Small intestine (tissue), 7 donors: Measurements from ENCODE around the gene DIAPH2. TPM values are rescaled to one million over a fixed set of nuclear protein-coding genes. Genes with fewer than 3 reads are reported as not detected.

ENCODE experiments used
- DNase-seq, 2 donors: peaks; one replicate each; pipeline versions ENCODE4 v3.0.0 to v3.0.0-alpha.2; 2013
- FAIRE-seq: peaks from 2 replicates; lab custom pipeline; 2012; peaks lifted over from hg19 to GRCh38; lab: Jason Lieb, UNC
- H3K27ac ChIP-seq, 3 donors: one replicate each; pipeline ENCODE4 v1.5.1; 2013; ENCODE audit warnings: low read length in 2 of 3, mild to moderate bottlenecking in 2 of 3, control low read depth in 1 of 3, inconsistent platforms in 1 of 3, low read depth in 1 of 3, moderate library complexity in 1 of 3
- H3K27me3 ChIP-seq, 3 donors: one replicate each; pipeline ENCODE4 v1.6.1; 2013; ENCODE audit warnings: low read length in 3 of 3, inconsistent platforms in 1 of 3; ENCODE audit not compliant: control insufficient read depth in 3 of 3, insufficient read depth in 3 of 3
- H3K36me3 ChIP-seq, 3 donors: one replicate each; pipeline ENCODE4 v1.6.1; 2013; ENCODE audit warnings: low read length in 3 of 3, inconsistent platforms in 1 of 3, low read depth in 1 of 3, mild to moderate bottlenecking in 1 of 3, moderate library complexity in 1 of 3; ENCODE audit not compliant: control insufficient read depth in 3 of 3, insufficient read depth in 2 of 3
- H3K4me1 ChIP-seq, 3 donors: one replicate each; pipeline ENCODE4 v1.6.1; 2013; ENCODE audit warnings: low read length in 2 of 3, inconsistent platforms in 1 of 3, low read depth in 1 of 3, mild to moderate bottlenecking in 1 of 3, moderate library complexity in 1 of 3; ENCODE audit not compliant: control insufficient read depth in 3 of 3, insufficient read depth in 2 of 3
- H3K4me3 ChIP-seq, 3 donors: one replicate each; pipeline ENCODE4 v1.5.1; 2013; ENCODE audit warnings: low read length in 3 of 3, control low read depth in 1 of 3, inconsistent platforms in 1 of 3, low read depth in 1 of 3, mild to moderate bottlenecking in 1 of 3, moderate library complexity in 1 of 3
- H3K9me3 ChIP-seq, 2 donors: one replicate each; pipeline ENCODE4 v1.6.1; 2013; ENCODE audit warnings: low read depth in 1 of 2, low read length in 1 of 2; ENCODE audit not compliant: control insufficient read depth in 2 of 2, insufficient read depth in 1 of 2
- WGBS, 3 donors: extraction: QIAGEN DNeasy Blood & Tissue Kit; methylation state at CpG; one replicate each; pipeline ENCODE4 v1.1.7; 2013; 5-methylcytosine and 5-hydroxymethylcytosine counted together
- polyA plus RNA-seq, 4 donors: library from polyadenylated mRNA; stranded (reverse) in 3 of 4; unstranded in 1 of 4; fragments of 200-250 nt in 3 of 4; fragments of 120-200 nt in 1 of 4; gene quantifications; one replicate each; pipeline versions ENCODE4 v1.2.1 to v1.2.3, GENCODE V29; 2013
- donor health status: healthy with polysubstance abuse.
- donor health status: control.
- donor health status: control.
- donor health status: Bipolar disorder and iron deficiency.
- donor health status: healthy.

Gene DIAPH2
- polyA plus RNA-seq, 4 donors: 5.1 to 11.7 (median 6.1) TPM

- no peaks in the 10 kb centered on the region for H3K36me3 ChIP-seq
- H3K27ac ChIP-seq: no peak overlapping the region
- 80 to 91% (median 90%) methylated on average over 4 to 6 of the region's 6 CpGs for WGBS, 3 donors
- no peak for DNase-seq
- no peaks in the 10 kb centered on the region for H3K27me3 ChIP-seq
- H3K9me3 ChIP-seq: no peaks in the 10 kb centered on the region
- no peak for FAIRE-seq
- no peaks in the 10 kb centered on the region for H3K4me1 ChIP-seq
- H3K4me3 ChIP-seq: no peak overlapping the region
Measured at GRCh38 chrX:97471071-97471470, 786.4 kb downstream of the DIAPH2 start.

DNA sequence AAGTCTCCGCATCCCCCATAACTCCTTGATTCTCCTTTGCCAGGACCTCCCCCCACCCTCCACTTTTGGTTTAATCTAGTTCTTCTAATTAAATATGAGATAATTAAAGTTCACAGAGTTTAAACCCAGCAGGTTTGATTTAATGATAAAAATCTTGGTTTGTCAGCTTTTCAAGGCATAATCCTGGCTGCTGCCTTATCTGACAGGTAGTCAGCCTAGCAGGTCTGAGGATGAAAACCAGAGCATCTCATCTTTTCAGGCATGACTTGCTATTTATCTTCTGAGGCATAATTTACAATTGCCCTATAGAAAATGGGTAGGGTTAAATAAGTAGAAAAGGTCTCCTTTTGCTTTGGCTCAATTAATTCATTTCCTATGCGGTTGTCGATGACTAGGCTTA is 790.3 kb downstream of the DIAPH2 start:
- H3K9me3 ChIP-seq: no peaks in the 10 kb centered on the region
- H3K27ac ChIP-seq: no peak overlapping the region
- 93 to 99% (median 97%) methylated on average over 3 of the region's 3 CpGs for WGBS, 3 donors
- FAIRE-seq (no peak), DNase-seq (no peak)
- H3K4me1 ChIP-seq: no peaks in the 10 kb centered on the region
- H3K36me3 ChIP-seq: no peaks in the 10 kb centered on the region
- no peaks in the 10 kb centered on the region for H3K27me3 ChIP-seq
- no peak overlapping the region for H3K4me3 ChIP-seq

- H3K27ac ChIP-seq: no peak overlapping the region
- no peak for FAIRE-seq
- peak; percentile 0 to 16 for DNase-seq
Measured at GRCh38 chrX:97479106-97479890, 794.7 kb downstream of the DIAPH2 start.

DNA sequence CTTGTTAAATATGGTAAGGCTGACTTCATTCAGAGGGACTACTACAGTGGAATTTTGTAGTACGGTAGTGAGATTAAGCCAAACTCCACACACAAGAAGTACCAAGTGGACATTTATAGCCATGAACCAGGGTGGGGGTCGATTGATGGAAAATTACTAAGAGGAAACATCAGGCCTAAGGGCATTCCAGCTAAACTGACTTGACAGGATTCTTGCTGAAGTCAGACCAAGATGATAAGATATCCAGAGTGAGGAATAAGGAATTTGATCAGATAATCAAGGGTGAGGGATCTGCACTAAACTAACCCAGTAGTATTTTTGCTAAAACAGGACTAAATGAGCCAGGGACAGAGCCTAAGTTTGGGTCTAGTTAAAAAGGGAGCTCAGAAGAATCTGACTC is 796.6 kb downstream of the DIAPH2 start:
- H3K9me3 ChIP-seq: no peaks in the 10 kb centered on the region
- FAIRE-seq (no peak), DNase-seq (no peak)

More at GRCh38 chrX:97479106-97479890, 794.7 kb downstream of the DIAPH2 start:
- WGBS, 3 donors: 36 to 57% (median 50%) methylated on average over 3 of the region's 3 CpGs
- no peaks in the 10 kb centered on the region for H3K27me3 ChIP-seq
- H3K4me1 ChIP-seq: no peaks in the 10 kb centered on the region
- no peaks in the 10 kb centered on the region for H3K36me3 ChIP-seq
- no peak overlapping the region for H3K4me3 ChIP-seq
- H3K9me3 ChIP-seq: no peaks in the 10 kb centered on the region

GRCh38 chrX:97482666-97483300 is 798.1 kb downstream of the DIAPH2 start:
- DNase-seq (no peak), FAIRE-seq (no peak)
- H3K9me3 ChIP-seq: no peaks in the 10 kb centered on the region
- 71 to 88% (median 77%) methylated on average over 1 of the region's 1 CpG for WGBS, 3 donors
- no peaks in the 10 kb centered on the region for H3K36me3 ChIP-seq
- no peaks in the 10 kb centered on the region for H3K27me3 ChIP-seq
- no peak overlapping the region for H3K4me3 ChIP-seq
- H3K27ac ChIP-seq: no peak overlapping the region
- H3K4me1 ChIP-seq: no peaks in the 10 kb centered on the region

More for the DNA sequence above, 796.6 kb downstream of the DIAPH2 start:
- WGBS, 3 donors: 70 to 77% (median 71%) methylated on average over 2 of the region's 2 CpGs
- Histone ChIP-seq H3K27ac (no peak overlapping the region), H3K4me1 (no peaks in the 10 kb centered on the region), H3K36me3 (no peaks in the 10 kb centered on the region), H3K27me3 (no peaks in the 10 kb centered on the region), H3K4me3 (no peak overlapping the region)

- Histone ChIP-seq H3K36me3 (no peaks in the 10 kb centered on the region), H3K27me3 (no peaks in the 10 kb centered on the region), H3K4me3 (no peak overlapping the region), H3K4me1 (no peaks in the 10 kb centered on the region), H3K27ac (no peak overlapping the region), H3K9me3 (peaks cover 0 to 2% of the 10 kb centered on the region in 2 donors)
- peak; percentile 30 for FAIRE-seq
- WGBS, 3 donors: 87 to 93% (median 91%) methylated on average over 2 of the region's 2 CpGs
- DNase-seq: no peak
Measured at GRCh38 chrX:97490656-97491055, 806.0 kb downstream of the DIAPH2 start.

DNA sequence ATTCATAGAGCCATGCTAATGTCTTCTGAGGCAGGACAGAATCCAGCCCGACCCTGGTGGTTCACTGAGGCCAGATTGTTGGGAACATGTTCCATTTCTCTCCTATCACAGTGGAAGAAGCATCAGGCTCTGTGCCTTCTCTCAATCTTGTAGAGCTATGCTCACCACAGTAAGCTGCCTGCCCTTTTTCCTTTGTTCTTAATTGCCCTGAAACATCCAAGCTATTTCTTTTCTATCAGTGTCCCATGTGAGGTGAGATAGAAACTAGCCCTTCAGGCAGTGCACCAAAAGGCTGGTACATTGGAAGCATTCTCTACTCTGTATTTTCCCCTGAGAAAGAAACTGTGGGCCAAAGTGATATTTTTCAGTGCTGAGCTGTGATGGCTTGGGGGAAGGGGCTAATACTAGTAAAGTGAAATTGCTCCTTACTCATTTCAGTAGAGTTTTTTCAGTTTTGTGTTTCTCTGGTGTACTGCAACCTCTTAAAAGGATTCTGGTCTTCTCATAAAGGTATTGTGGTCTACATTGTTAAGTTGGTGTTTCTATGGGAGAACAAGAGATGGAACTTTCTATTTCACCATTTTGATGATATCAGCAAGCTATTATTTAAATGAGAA is 810.2 kb downstream of the DIAPH2 start:
- no peak overlapping the region for H3K4me3 ChIP-seq
- peaks cover 0 to 2% of the 10 kb centered on the region in 2 donors for H3K9me3 ChIP-seq
- DNase-seq (no peak), FAIRE-seq (no peak)
- H3K27ac ChIP-seq: no peak overlapping the region
- H3K4me1 ChIP-seq: no peaks in the 10 kb centered on the region
- H3K36me3 ChIP-seq: no peaks in the 10 kb centered on the region
- no peaks in the 10 kb centered on the region for H3K27me3 ChIP-seq
- 86 to 92% (median 91%) methylated on average over 1 of the region's 1 CpG for WGBS, 3 donors

GRCh38 chrX:97498093-97498492 is 813.5 kb downstream of the DIAPH2 start:
- 68 to 80% (median 78%) methylated on average over 2 of the region's 2 CpGs for WGBS, 3 donors
- FAIRE-seq: no peak
- DNase-seq: no peak

More at GRCh38 chrX:97498093-97498492, 813.5 kb downstream of the DIAPH2 start:
- H3K27me3 ChIP-seq: no peaks in the 10 kb centered on the region
- no peaks in the 10 kb centered on the region for H3K36me3 ChIP-seq
- H3K4me1 ChIP-seq: no peaks in the 10 kb centered on the region
- H3K4me3 ChIP-seq: no peak overlapping the region
- no peak overlapping the region for H3K27ac ChIP-seq
- H3K9me3 ChIP-seq: no peaks in the 10 kb centered on the region
